ENCODE data around the gene RNF113B. TPM values are rescaled to one million over a fixed set of nuclear protein-coding genes. Genes with fewer than 3 reads are reported as not detected.

RNF113B gene
- total RNA-seq, 2 experiments from 2014 or later: not detected

DNA sequence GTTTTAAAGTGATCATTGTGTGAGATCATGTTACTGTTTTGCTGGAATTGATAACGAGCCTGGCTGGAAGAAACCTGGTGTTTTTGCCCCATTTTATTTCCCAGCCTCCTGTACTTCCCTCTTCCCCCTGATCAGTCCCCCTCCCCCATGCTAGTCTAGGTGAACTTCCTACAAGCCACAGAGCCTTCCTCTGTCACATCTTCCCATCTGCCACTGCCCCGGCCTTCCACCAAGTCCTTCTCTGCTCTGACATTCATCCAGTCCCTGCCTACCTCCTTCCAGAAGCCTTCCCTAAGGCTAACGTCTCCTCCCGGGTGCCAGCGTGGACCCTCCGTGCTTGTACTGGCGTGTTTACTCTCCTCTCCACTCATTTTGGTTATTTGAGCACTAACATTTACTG lies 19.9 kb downstream of the RNF113B start:
- Mint-ChIP-seq H3K27me3 (peaks cover 5% of the 10 kb centered on the region), H3K36me3 (ENCODE audit: low read depth) (no peaks in the 10 kb centered on the region), H3K4me1 (no peaks in the 10 kb centered on the region), H3K27ac (no peak overlapping the region), H3K9me3 (no peaks in the 10 kb centered on the region), H3K4me3 (no peak overlapping the region)
- ChIA-PET CTCF (no interaction called here), POLR2A (no interaction called here)
- no peak for DNase-seq

DNA sequence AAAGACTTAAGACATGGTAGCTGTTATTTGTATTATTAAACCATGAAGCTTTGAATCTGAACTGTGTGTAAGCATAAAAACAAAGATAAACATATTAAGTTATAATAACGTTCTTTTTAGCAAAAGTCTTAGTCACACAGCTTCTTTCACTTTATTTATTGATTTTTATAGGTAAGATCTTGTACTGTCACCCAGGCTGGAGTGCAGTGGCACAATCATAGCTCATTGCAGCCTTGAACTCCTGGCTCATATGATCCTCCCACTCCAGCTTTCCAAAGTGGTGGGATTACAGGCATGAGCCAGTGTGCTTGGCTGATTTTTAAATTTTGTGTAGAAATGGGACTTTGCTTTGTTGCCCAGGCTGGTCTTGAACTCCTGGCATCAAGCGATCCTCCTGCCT lies 20.8 kb downstream of the RNF113B start:
- ChIA-PET CTCF (interaction anchor here (1.3 kb wide), 1 partner anchor 26 kb away, joined by 3 read pairs; no protein-coding TSS in a partner anchor), POLR2A (no interaction called here)
- H3K4me1 Mint-ChIP-seq: no peaks in the 10 kb centered on the region
- no peaks in the 10 kb centered on the region for H3K36me3 Mint-ChIP-seq (ENCODE audit: low read depth)
- no peak for DNase-seq
- H3K4me3 Mint-ChIP-seq: no peak overlapping the region
- no peak overlapping the region for H3K27ac Mint-ChIP-seq
- peaks cover 9% of the 10 kb centered on the region for H3K27me3 Mint-ChIP-seq
- no peaks in the 10 kb centered on the region for H3K9me3 Mint-ChIP-seq

DNA sequence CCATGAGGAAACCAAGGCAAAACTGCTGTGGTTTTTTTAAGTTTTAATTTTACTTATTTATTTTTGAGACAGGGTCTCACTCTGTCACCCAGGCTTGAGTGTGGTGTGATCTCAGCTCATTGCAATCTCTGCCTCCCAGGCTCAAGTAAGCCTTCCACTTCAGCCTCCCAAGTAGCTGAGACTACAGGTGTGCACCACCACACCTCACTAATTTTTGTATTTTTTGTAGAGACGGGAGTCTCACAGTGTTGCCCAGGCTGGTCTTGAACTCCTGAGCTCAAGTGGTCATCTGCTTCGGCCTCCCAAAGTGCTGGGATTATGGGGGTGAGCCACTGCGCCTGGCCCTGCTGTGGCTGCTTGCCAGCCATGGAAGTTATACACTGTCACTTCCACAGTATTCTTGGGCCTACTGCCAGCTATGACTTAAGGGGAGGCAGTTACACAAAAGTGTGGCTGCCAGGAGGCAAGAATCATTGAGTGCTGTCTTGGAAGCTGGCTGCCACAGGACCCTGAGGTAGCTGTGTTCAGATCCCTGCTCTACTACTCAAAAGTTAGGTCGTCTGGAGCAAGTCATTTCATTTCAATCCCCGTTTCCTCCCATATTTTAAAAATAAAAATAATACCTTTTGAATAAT lies 21.5 kb downstream of the RNF113B start:
- H3K9me3 Mint-ChIP-seq: no peaks in the 10 kb centered on the region
- H3K27me3 Mint-ChIP-seq: peaks cover 11% of the 10 kb centered on the region
- POLR2A ChIA-PET: no interaction called here
- H3K27ac Mint-ChIP-seq: no peak overlapping the region
- H3K36me3 Mint-ChIP-seq (ENCODE audit: low read depth): no peaks in the 10 kb centered on the region
- no peak overlapping the region for H3K4me3 Mint-ChIP-seq
- H3K4me1 Mint-ChIP-seq: no peaks in the 10 kb centered on the region
- no peak for DNase-seq
- CTCF ChIA-PET: interaction anchor here (0.6 to 1.3 kb wide), 4 partner anchors 24 to 339 kb away, joined by 3 to 4 read pairs (median 3); no protein-coding TSS in a partner anchor

DNA sequence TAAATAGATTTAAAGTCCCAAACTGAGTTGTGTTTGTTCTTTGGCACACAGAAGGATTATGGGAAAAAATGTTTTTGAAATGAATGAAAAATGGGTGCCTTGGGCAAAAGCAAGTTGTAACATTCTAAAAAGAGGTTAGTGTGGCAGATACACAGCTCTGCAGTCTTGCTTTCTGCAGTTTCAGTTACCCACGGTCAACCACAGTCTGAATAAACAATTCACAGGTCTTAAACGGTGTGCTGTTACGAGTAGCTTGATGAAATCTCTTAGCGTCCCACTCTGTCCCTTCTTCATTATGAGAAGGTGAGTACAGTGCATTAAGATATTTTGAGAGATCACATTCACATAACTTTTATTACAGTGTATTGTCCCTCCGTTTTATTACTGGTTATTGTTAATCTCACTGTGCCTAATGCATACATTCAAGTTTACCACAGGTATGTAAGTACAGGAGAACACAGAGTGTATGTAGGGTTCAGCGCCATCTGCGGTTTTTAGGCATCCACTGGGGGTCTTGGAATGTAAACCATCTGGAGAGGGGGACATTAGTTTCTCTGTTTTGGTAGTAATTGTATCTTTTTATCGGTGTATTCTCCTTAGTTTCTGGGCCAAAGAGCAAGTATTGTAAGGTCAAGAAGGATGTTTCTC lies 26.1 kb downstream of the RNF113B start:
- Mint-ChIP-seq H3K27me3 (peaks cover 27% of the 10 kb centered on the region), H3K4me3 (no peak overlapping the region), H3K4me1 (no peaks in the 10 kb centered on the region), H3K36me3 (ENCODE audit: low read depth) (no peaks in the 10 kb centered on the region), H3K9me3 (no peaks in the 10 kb centered on the region), H3K27ac (no peak overlapping the region)
- DNase-seq: no peak
- CTCF ChIA-PET: interaction anchor here (1.1 kb wide), 1 partner anchor 19 kb away, joined by 4 read pairs; no protein-coding TSS in a partner anchor
- POLR2A ChIA-PET: no interaction called here

DNA sequence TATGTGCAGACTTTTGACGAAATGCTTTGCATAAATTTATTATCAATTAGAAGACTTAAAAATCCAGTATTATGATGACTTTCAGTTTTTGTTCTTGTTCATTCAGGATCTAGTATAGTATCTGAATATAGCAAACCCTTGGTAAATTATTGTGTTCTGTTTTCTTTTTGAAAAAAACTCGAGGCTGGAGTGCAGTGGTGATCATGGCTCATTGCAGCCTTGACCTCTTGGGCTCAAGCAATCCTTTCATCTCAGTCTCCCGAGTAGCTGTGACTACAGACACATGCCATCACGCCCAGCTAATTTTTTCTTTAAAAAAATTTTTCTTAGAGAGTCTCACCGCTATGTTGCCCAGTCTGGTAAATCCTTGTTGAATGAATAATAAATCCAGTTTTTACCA lies 29.5 kb downstream of the RNF113B start:
- H3K4me3 Mint-ChIP-seq: no peak overlapping the region
- no peaks in the 10 kb centered on the region for H3K9me3 Mint-ChIP-seq
- peaks cover 48% of the 10 kb centered on the region for H3K27me3 Mint-ChIP-seq
- H3K4me1 Mint-ChIP-seq: peaks cover 4% of the 10 kb centered on the region
- CTCF ChIA-PET: no interaction called here
- no peaks in the 10 kb centered on the region for H3K36me3 Mint-ChIP-seq (ENCODE audit: low read depth)
- DNase-seq: no peak
- POLR2A ChIA-PET: no interaction called here
- H3K27ac Mint-ChIP-seq: no peak overlapping the region

DNA sequence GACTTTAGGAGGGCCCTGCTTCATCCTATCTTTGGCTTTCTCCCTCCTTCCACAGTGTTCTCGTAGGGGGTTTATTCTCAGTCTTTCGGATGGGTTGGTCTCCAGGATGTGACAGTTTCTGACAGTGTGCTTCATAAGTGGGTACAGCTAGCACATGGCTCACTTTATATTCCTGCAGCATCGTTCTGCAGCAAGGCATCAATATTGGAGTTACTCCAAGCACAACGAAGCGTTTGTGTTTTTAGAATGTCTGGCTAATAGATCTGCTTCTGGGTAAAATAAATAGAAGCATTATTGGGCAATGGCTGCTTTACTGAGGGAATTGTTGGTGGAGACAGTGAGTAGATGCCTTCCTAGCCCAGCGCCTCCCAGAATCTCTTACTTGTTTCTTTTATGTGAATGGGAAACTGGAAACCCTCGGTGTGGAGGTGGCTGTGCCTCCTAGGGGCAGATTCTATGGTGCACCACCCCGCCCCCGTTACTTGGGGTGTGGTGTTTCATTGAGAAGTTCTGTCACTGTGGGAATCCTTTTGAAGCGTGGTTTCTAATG lies 32.2 kb downstream of the RNF113B start:
- H3K27me3 Mint-ChIP-seq: peaks cover 58% of the 10 kb centered on the region
- no peak for DNase-seq
- no peak overlapping the region for H3K4me3 Mint-ChIP-seq
- ChIA-PET CTCF (no interaction called here), POLR2A (no interaction called here)
- no peaks in the 10 kb centered on the region for H3K9me3 Mint-ChIP-seq
- H3K27ac Mint-ChIP-seq: no peak overlapping the region
- H3K36me3 Mint-ChIP-seq (ENCODE audit: low read depth): no peaks in the 10 kb centered on the region
- H3K4me1 Mint-ChIP-seq: peaks cover 8% of the 10 kb centered on the region

DNA sequence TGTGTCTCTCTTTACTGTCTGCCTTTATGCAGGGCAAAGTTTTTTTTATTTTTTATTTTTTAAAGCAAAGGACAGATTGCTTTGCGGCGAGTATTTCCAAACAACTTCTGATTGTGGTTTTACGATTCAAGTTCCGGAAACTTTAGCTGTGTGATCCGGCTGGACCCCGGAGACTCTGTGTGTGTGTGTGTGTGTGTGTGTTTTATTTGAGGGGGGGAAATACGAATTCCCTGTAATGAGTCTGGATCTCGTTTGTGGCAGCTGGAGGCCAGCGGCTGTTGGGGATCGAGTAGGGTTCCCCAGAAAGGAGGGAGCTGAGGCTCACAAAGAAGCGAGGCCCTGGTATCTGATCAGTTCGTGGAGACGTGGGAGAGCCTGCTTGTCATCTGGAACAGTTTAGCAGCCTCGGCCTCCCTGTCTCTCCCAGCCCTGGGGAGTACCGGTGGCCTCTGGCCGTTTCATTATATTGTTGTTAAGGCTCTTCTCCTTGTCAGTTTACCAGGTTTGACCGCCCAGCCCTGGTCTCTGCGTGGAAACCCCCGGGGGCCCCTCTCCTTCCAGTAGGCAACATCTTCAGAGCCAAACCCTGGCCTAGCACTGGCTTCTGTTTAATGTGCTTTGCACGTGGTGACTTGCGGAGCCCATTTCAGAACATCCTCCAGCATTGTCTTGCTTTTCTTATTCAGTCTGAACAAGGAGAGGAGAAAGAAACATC lies 32.9 kb downstream of the RNF113B start:
- Mint-ChIP-seq H3K27me3 (peaks cover 63% of the 10 kb centered on the region), H3K9me3 (no peaks in the 10 kb centered on the region), H3K36me3 (ENCODE audit: low read depth) (no peaks in the 10 kb centered on the region), H3K4me1 (peaks cover 8% of the 10 kb centered on the region), H3K4me3 (peak overlapping the region; percentile 26), H3K27ac (no peak overlapping the region)
- ChIA-PET CTCF (no interaction called here), POLR2A (no interaction called here)
- no peak for DNase-seq

DNA sequence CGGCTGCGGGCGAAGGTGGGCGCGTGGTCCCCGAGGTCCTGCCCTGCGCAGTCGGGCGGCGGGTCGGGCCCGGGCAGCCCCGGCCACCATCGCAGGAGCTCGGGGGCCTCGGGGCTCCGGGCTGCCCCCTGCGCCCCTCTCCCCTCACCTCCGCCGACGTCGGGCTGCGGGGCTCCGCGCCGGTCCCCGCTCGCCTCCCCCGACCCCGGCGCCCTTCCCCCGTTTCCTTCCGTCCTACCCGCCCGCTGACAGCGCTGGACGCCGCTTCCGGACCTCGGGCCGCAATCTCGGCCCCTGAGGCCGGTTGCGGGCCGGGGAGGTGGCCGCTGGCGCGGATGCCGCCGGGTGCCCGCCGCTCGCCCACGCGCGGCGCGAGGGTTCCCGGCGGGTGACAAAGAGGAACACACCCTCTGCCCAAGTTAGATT lies 33.5 kb downstream of the RNF113B start:
- Mint-ChIP-seq H3K36me3 (ENCODE audit: low read depth) (no peaks in the 10 kb centered on the region), H3K4me1 (peaks cover 8% of the 10 kb centered on the region), H3K27me3 (peaks cover 63% of the 10 kb centered on the region), H3K4me3 (no peak overlapping the region), H3K27ac (no peak overlapping the region), H3K9me3 (no peaks in the 10 kb centered on the region)
- no peak for DNase-seq
- ChIA-PET CTCF (no interaction called here), POLR2A (no interaction called here)

DNA sequence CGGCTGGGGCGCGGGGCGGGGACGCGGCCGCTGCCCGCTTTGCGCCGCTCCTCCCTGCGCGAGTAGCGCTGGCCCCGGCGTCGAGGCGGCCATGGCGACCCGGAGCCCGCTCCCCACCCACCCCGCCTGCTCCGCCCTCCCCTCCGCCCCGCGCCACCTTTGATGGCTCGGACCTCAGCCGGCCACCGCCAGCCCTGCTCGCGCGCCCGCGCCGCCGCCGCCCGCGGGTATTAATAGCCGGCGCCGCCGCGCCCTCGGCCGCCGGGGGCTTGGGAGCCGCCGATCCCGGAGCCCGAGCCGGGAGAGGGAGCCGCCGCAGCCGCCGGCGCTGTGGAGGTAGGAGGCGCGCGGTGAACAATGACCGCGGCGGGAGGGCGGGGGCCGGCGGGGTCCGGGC lies 33.9 kb downstream of the RNF113B start:
- Mint-ChIP-seq H3K9me3 (no peaks in the 10 kb centered on the region), H3K27ac (no peak overlapping the region), H3K4me3 (no peak overlapping the region), H3K4me1 (peaks cover 8% of the 10 kb centered on the region), H3K36me3 (ENCODE audit: low read depth) (no peaks in the 10 kb centered on the region), H3K27me3 (peaks cover 63% of the 10 kb centered on the region)
- ChIA-PET POLR2A (no interaction called here), CTCF (no interaction called here)
- no peak for DNase-seq

DNA sequence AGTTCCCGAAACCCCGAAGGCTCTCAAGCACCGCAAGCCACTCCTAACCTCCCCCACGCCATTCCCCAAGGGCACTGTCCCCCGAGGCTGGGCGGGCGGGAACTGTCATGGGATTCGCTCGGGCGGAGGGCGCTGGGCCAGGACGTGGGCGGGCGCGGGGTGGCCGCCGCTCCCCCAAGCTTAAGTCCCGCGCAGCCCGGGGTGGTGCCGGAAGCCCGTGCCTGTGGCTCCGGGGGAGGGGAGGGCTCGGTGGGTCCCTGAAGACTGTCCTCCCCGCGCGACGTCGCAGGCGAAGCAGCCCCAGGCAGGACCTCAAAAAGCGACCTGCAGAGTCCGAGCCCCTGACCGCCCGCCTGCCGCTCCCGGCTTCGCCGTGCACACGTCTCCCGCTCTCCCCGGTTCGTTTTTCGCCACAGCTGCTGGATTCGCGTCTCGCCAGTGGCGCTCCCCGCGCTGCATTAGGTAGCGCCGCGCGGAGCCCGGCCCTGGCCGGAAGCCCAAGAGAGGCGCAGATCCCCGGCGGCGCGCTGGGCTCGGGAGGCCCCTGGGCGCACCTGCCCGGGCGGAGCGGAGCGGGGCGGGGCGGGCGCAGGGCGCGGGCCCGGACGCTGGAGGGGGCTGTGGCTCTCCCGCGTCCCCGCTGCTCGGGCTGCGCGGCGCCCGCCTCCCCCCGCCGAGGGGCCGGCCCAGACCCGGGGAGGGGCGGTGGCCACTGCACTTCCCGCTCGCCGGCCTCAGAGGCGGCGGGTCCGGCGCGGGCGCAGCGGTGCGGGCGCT lies 34.5 kb downstream of the RNF113B start, which contains the start of gene FARP1:
TSS of gene FARP1 (plus strand) at position 715 of the 777 bp plus-strand sequence. CDS start 70,149 bp downstream, outside the sequence.
- ChIA-PET POLR2A (no interaction called here), CTCF (no interaction called here)
- Mint-ChIP-seq H3K9me3 (no peaks in the 10 kb centered on the region), H3K36me3 (ENCODE audit: low read depth) (no peaks in the 10 kb centered on the region), H3K4me3 (peak within 1 kb of the TSS; percentile 71), H3K27me3 (peaks cover 64% of the 10 kb centered on the region), H3K4me1 (peaks cover 8% of the 10 kb centered on the region), H3K27ac (peak within 1 kb of the TSS; percentile 13)
- DNase-seq: peak; percentile 42

DNA sequence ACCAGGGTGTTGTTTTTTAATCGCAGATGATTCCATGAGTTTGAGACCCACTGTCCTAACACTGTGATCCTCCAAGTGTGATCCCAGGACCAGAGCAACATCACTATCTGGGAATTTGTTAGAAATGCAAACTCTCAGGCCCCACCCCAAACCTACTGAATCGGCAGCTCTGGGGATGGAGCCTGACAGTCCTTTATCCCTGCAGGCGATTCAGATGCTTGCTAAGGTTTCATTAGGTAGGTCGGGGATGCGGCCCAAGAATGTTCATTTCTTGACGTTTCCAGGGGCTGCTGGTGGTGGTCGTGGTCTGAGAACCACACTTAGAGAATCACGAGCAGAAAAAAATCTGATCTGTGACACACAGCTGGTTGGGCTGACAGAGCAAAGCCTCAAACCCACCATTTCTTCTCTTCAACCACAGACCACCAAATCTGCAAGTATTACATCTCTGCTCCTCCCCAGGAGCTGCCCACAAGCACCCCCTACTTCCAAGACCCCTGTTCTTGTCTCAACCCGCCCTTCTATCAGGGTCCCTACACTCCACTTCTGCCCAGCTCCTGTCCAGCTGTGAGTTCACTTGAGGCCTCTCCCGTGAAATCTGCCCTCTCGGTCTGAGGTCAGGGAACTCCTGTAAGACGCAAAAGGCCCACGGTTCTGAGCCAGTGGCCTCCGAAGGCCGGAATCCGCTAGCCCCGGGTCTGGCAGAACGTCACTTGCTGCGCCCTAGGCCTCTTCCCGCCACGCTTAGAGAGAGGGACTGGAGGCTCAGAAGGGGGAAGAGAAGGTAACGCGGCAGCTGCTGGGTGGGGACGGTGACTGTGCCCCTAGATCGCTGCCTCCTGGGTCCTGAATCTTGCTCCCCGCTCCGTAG lies 35.3 kb downstream of the RNF113B start:
- Mint-ChIP-seq H3K36me3 (ENCODE audit: low read depth) (no peaks in the 10 kb centered on the region), H3K27me3 (peaks cover 62% of the 10 kb centered on the region), H3K27ac (no peak overlapping the region), H3K4me3 (peak overlapping the region; percentile 43), H3K9me3 (no peaks in the 10 kb centered on the region), H3K4me1 (peaks cover 8% of the 10 kb centered on the region)
- no peak for DNase-seq
- ChIA-PET CTCF (interaction anchor here (0.6 kb wide), 1 partner anchor 270 kb away, joined by 4 read pairs; no protein-coding TSS in a partner anchor), POLR2A (no interaction called here)

DNA sequence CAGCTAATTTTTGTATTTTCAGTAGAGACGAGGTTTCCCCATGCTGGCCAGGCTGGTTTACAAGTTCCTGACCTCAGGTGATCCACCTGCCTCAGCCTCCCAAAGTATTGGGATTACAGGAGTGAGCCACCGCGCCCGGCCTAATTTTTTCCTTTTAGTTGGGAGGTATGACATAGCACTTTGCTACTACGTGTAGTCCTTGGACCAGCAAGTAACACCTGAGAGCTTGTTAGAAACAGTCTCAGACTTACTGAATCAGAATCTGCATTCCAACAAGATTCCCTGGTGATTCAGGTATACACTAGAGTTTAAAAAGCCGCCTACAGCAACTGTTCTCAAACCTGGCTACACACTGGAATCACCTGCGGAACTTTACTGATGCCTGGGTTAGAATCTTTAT lies 36.0 kb downstream of the RNF113B start:
- Mint-ChIP-seq H3K36me3 (ENCODE audit: low read depth) (no peaks in the 10 kb centered on the region), H3K4me1 (peaks cover 8% of the 10 kb centered on the region), H3K4me3 (no peak overlapping the region), H3K27me3 (peaks cover 60% of the 10 kb centered on the region), H3K9me3 (no peaks in the 10 kb centered on the region), H3K27ac (no peak overlapping the region)
- CTCF ChIA-PET: interaction anchor here (0.6 kb wide), 1 partner anchor 270 kb away, joined by 4 read pairs; no protein-coding TSS in a partner anchor
- DNase-seq: no peak
- POLR2A ChIA-PET: no interaction called here
